ENCODE measurements around the gene TBK1.

TBK1 gene

DNA sequence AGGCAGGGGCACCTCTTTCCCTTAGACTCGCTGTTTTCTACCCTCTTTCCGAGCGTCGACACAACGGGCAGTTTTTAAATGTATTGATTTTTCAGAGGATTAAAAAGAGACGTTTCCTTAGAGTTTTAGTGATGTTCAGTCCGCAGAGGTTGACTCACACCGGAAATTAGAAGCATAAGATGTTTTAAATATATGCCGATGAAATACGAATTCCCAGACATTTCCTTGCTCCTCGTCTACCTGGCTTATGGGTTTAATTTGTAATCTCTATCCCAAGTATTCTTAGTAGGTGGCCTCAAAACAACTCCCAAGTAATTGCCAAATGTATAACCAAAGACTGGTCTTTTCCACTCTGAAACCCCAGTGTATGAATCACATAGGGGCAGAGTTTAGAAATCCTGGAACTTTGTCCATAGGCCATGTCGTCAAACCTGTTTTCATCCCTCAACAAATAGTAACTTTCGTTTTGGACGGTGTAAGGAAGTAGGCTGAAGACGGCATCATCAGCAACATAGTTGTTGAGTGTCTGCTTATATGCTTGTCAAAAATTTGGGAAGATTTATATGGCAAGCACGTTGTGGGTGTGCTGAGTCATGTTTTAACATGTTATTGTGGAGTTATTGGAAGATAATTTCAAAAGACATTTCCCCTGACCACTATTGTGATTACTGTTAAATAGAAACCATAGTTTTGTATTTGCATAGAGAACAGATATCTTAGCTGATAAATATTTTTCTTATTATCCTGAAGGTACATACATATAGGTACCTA is 824 bp downstream of the TBK1 start:
- peak; percentile 30 for DNase-seq

DNA sequence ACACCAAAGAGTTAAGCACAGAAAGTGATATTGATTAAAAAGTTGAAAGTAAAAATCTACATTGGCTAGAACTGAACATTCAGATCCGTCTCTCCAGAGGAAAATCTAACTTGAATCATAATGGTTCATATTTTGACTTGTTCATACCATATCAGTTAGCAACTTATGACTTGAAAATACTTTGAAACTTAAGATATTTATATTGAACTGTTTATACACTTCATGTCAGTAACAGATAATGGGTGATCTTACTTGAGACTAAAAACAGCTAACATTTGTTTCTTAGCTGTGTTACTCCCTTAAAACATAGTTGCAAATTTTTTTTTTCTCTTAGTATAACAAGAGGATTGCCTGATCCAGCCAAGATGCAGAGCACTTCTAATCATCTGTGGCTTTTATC is 3.6 kb downstream of the TBK1 start:
- DNase-seq: no peak

DNA sequence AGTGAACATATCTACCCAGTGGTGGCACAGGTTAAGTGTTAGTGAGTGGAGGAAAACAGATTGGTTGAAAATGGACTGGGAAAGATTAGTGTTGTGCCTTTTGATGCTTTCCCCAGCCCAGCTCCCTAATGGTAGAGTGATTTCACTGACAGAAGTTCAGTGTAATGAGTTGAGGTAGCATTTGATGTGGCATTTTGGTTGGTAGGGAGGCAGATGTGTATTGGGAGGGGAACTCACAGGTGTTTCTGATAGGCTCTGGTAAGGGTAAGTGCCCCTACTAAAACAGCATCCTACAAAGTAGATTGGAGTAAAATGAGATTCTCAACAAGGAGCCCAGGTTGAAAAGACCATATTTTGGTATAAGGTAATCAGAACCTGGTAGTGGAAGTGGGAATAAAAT is 4.2 kb downstream of the TBK1 start:
- DNase-seq: no peak

GRCh38 chr12:64457032-64457431 is 5.1 kb downstream of the TBK1 start:
- peak; percentile 25 for DNase-seq

- DNase-seq: no peak
Measured at GRCh38 chr12:64457466-64457865, 5.5 kb downstream of the TBK1 start.

DNA sequence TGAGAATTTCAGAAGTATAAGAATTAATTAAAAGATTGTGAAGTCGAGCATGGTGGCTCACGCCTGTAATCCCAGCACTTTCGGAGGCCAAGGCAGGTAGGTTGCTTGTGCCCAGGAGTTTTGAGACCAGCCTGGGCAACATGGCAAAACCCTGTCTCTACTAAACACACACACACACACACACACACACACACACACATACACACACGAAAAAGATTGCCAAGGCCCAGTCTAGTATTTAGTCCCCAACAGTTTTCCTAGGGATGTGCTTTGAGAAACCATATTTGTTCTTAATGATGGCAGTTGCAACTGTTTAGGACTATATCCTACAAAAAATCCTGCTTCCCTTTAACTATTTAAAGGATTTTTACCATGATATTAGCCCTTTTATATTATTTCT is 6.0 kb downstream of the TBK1 start:
- DNase-seq: no peak

- no peak for DNase-seq
Measured at GRCh38 chr12:64459394-64459891, 7.5 kb downstream of the TBK1 start.

- DNase-seq: no peak
Measured at GRCh38 chr12:64461634-64462414, 9.9 kb downstream of the TBK1 start.

GRCh38 chr12:64466178-64466577 is 14.3 kb downstream of the TBK1 start:
- no peak for DNase-seq

DNA sequence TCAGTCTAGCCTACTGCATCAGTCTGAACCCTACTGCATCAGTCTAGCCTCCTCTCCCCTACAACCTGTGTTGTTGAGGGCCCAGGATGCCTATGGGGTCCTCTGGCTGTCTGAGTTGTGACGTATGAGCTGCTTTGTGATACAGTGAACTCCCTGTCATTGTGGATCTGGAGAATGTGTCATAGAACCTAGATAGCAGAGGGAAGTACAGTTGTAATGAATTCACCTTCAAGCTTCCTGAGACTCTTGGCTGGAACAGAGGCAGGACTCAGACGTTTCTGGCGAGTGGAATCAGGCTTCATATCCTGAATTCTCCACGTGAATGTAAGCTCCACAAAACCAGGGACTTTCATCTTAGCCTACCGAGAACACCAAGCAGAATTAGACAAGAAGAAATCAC is 17.0 kb downstream of the TBK1 start:
- no peak for DNase-seq

GRCh38 chr12:64469455-64470142 is 17.7 kb downstream of the TBK1 start:
- DNase-seq: no peak

GRCh38 chr12:64470495-64470894 is 18.6 kb downstream of the TBK1 start:
- no peak for DNase-seq

GRCh38 chr12:64473176-64473575 is 21.3 kb downstream of the TBK1 start:
- DNase-seq: no peak

DNA sequence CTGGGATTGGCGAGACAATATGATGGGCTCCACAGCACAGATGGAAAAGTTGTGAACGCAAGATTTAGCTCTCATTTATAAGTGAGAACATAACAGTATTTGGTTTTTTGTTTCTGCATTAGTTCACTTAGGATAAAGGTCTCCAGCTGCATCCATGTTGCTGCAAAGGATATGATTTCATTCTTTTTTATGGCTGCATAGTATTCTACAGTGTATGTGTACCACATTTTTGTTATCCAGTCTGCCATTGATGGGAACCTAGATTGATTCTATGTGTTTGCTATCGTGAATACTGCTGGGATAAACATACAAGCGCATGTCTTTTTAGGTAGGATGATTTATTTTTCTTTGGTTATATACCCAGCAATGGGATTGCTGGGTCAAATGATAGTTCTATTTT is 23.6 kb downstream of the TBK1 start:
- DNase-seq: no peak

GRCh38 chr12:64476844-64477243 is 24.9 kb downstream of the TBK1 start:
- no peak for DNase-seq

DNA sequence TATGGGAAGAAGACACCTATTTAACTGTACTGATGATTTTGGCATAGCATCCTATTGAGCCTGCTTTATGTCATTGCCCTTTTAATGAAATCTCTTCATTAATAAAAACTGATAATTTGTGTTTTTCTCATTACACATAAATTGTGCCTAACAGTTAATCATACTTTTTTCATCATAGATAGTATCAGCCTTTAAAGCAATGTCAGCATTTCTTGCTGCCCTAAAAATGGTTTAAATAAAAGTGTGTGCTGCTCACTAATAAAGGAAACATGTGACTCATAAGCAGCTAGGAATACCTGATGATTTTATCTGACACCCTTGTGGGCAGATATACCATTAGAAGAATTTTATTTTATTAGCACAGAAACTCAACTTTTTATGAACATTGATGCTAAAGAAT is 26.7 kb downstream of the TBK1 start:
- DNase-seq: no peak

DNA sequence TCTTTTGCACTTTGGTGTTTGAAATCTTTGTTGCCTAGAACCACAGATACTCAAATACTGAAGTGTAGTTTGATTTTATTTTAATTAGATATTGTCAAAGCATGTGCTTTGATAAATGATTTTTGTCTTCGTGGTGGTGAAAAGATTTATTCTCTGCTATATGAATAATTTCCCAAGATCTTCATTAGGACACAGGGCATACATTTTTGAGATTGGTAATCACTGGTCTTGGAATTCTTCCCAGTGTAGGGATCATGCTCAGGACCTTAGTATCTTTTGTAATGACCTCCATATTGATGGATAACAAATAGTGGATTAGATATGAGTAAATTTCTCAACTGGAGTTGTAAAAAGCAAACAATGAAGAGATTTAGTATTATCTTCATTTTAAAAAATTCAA is 28.2 kb downstream of the TBK1 start:
- DNase-seq: no peak

DNA sequence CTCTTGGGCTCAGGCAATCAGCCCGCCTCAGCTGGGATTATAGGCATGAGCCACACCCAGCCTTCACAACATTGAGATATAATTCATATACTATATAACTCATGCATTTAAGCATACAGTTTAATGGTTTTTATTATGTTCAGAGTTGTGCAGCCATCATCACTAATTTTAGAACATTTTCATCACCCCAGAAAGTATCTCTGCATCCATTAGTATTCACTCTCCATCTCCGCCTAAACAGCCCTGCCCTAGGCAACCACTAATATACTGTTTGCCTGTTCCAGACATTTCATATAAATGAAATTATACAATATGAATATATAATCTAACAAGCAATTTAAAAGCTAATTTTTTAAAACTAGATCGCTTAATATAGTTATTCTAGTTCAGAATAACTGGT is 34.7 kb downstream of the TBK1 start:
- DNase-seq: no peak

GRCh38 chr12:64491718-64492117 is 39.8 kb downstream of the TBK1 start:
- DNase-seq: no peak

DNA sequence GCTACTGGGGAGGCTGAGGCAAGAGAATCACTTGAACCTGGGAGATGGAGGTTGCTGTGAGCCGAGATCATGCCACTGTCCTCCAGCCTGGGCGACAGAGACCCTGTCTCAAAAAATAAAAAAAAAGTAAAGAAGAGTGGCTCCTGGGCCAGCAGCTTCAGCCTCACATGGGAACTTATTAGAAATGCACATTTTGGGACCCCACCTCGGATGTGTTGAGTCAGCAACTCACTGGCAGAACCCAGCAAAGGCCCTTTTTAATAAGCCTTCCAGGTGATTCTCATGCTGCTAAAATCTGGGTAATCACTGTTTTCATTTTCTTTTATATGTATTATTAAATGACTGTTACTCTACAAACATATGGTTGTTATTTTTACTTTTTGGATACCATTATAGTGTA is 41.6 kb downstream of the TBK1 start:
- no peak for DNase-seq

DNA sequence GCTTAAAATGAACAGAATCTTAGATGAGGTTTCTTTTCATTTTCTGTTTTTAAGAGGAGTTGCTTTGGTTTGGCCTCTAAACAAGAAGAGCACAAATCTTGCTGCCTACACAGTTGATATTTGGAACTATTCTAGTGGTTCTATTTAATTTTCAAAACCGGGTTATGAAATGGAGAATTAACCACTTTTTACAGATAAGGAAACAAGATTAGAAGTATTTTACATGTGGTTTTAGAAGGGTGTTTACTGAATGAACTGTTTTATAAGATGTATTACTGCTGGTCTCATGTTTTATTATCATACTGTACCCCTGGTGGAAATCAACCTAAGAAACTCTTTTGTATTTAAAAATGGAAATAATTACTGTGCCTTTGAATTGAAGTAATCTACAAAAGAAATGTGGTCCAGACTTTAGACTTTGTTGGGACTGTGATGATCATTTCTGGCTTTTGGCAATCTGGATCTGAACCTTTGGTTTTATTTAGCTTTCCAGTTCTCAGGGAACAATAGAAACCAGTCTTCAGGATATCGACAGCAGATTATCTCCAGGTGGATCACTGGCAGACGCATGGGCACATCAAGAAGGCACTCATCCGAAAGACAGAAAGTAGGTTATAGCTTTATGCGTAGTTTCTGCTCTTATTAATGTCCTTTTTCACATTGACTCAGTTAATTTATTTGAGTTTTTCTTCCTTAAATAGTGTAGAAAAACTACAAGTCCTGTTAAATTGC is 43.2 kb downstream of the TBK1 start:
- no peak for DNase-seq

DNA sequence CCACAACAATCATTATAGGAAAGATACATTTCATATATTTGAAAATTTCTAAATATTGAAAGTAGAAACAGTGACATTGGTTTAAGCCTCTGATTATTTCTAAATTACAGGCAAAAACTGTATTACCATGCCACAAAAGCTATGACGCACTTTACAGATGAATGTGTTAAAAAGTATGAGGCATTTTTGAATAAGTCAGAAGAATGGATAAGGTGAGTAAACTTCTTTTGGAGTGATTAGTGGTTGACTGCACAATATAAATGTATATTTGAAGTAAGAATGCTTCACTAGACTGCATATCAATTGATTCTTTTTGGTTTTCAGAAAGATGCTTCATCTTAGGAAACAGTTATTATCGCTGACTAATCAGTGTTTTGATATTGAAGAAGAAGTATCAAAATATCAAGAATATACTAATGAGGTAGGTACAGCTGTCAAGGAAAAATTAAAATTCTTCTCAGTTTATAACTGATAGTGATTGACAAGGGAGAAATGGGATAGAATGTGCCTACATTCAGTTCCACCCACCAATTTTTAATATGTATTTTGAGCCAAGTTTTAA is 45.0 kb downstream of the TBK1 start:
- no peak for DNase-seq

DNA sequence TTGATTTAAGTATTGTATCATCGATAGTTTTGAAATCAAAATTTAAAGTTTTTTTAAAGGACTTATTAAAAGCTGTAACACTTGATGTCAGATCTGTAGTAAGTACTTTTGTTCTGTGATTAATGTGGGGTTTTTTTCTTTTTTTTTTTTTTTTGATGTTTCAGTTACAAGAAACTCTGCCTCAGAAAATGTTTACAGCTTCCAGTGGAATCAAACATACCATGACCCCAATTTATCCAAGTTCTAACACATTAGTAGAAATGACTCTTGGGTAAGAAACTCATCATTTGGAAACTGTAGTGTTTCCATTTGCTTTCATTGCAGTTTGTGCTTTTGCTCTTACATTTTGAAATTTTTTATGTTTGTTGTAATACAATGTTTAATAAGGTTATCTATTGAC is 45.6 kb downstream of the TBK1 start:
- DNase-seq: no peak
